GM19351 (cell line): ENCODE measurements around the gene LYRM7.
A peak's percentile ranks its signal among the peaks of the same experiment; 100 is the strongest.
"Not testable (repeated sequence)": the region's sequence is repeated elsewhere in the genome, so short reads cannot be mapped to it uniquely, and the experiment has no call there.

Source experiments
- ATAC-seq: cut with Tn5 transposase; IDR thresholded peaks from one replicate; pipeline ENCODE4 v1.9.1; 2021; ENCODE audit warnings: mild to moderate bottlenecking, moderate library complexity; ENCODE audit not compliant: unreplicated experiment

Gene LYRM7

GRCh38 chr5:131171276-131171810 lies 599 bp downstream of the LYRM7 start:
- ATAC-seq: no peak

- ATAC-seq: no peak
These were observed 9.7 kb downstream of the LYRM7 start for GRCh38 chr5:131180407-131180806.

- ATAC-seq: no peak
These were observed 12.1 kb downstream of the LYRM7 start for GRCh38 chr5:131182839-131183238.

GRCh38 chr5:131185523-131186104 lies 14.9 kb downstream of the LYRM7 start:
- ATAC-seq: no peak

GRCh38 chr5:131186561-131187256 lies 16.0 kb downstream of the LYRM7 start:
- no peak for ATAC-seq

- ATAC-seq: no peak
These were observed 22.4 kb downstream of the LYRM7 start for GRCh38 chr5:131193106-131193505.

- not testable (repeated sequence) for ATAC-seq
These were observed 23.2 kb downstream of the LYRM7 start for GRCh38 chr5:131193897-131194296.

GRCh38 chr5:131194725-131195124 lies 24.0 kb downstream of the LYRM7 start:
- no peak for ATAC-seq

GRCh38 chr5:131195696-131196095 lies 25.0 kb downstream of the LYRM7 start:
- ATAC-seq: no peak

GRCh38 chr5:131196331-131196730 lies 25.6 kb downstream of the LYRM7 start:
- ATAC-seq: no peak

GRCh38 chr5:131198625-131199024 lies 27.9 kb downstream of the LYRM7 start:
- no peak for ATAC-seq

- ATAC-seq: no peak
These were observed 29.8 kb downstream of the LYRM7 start for GRCh38 chr5:131200560-131200959.

GRCh38 chr5:131204964-131205363 lies 34.2 kb downstream of the LYRM7 start:
- no peak for ATAC-seq

- no peak for ATAC-seq
These were observed 35.3 kb downstream of the LYRM7 start for GRCh38 chr5:131206061-131206460.

GRCh38 chr5:131206772-131207171 lies 36.0 kb downstream of the LYRM7 start:
- ATAC-seq: no peak

GRCh38 chr5:131209175-131209505 lies 38.4 kb downstream of the LYRM7 start:
- ATAC-seq: no peak

- peak; percentile 87 for ATAC-seq
These were observed 38.9 kb downstream of the LYRM7 start for GRCh38 chr5:131209506-131210150.

GRCh38 chr5:131210151-131210510 lies 39.4 kb downstream of the LYRM7 start:
- ATAC-seq: no peak

GRCh38 chr5:131211669-131212068 lies 40.9 kb downstream of the LYRM7 start:
- ATAC-seq: no peak

GRCh38 chr5:131212471-131213021 lies 41.8 kb downstream of the LYRM7 start:
- peak; percentile 13 for ATAC-seq

GRCh38 chr5:131214609-131215227 lies 44.0 kb downstream of the LYRM7 start:
- no peak for ATAC-seq
